SK-N-SH (cell line): Measurements from ENCODE around the gene PPP1R9A. TPM values are rescaled to one million over a fixed set of nuclear protein-coding genes. Genes with fewer than 3 reads are reported as not detected.

Experiments used
- CTCF ChIA-PET: fragments of 300-600, 350-600 bp; formaldehyde crosslinking; extraction: SDS; loops from one replicate; lab custom pipeline; 2021; lab: Yijun Ruan, JAX
- POLR2A ChIA-PET: fragments of 350-600 bp; sonication (Branson Sonifier 250); formaldehyde crosslinking; extraction: SDS; loops from one replicate; lab custom pipeline; 2020; ENCODE audit warnings: antibody characterized with exemption, inconsistent platforms; lab: Yijun Ruan, JAX
- DNase-seq: peaks from one replicate; pipeline ENCODE4 v3.0.0; 2012
- H2AFZ ChIP-seq: fragments of 200-600 bp; sonication (generic); 2 replicates; pipeline ENCODE4 v1.8.1; 2016; ENCODE audit warnings: antibody characterized with exemption, mild to moderate bottlenecking, low read depth
- H3F3A ChIP-seq: fragments of 200-600 bp; sonication (generic); replicated peaks from 2 replicates; pipeline ENCODE3; 2016; ENCODE audit warnings: antibody characterized with exemption, mild to moderate bottlenecking; ENCODE audit not compliant: insufficient read depth
- H3K27ac ChIP-seq, 2 experiments: fragments of 200-500 bp in 1 of 2; fragments of 200-600 bp in 1 of 2; sonication (Bioruptor generic) in 1 of 2; sonication (generic), shearing (Covaris generic) in 1 of 2; 2 replicates each; pipeline versions ENCODE4 v1.5.1 to v1.6.1; 2014 to 2016; ENCODE audit warnings: low read depth in 2 of 2, inconsistent platforms in 1 of 2, low read length in 1 of 2, mild to moderate bottlenecking in 1 of 2, mixed read lengths in 1 of 2
- H3K27me3 ChIP-seq: fragments of 200-600 bp; sonication (generic), shearing (Covaris generic); 2 replicates; pipeline ENCODE4 v1.6.1; 2016; ENCODE audit warnings: mixed run types; ENCODE audit not compliant: insufficient read depth
- H3K36me3 ChIP-seq, 2 experiments: fragments of 200-500 bp in 1 of 2; fragments of 200-600 bp in 1 of 2; sonication (Bioruptor generic) in 1 of 2; sonication (generic) in 1 of 2; replicated peaks in 1 of 2; 2 replicates each; pipeline versions ENCODE3 to v1.5.1; 2014 to 2016; ENCODE audit warnings: low read length in 1 of 2, mild to moderate bottlenecking in 1 of 2; ENCODE audit not compliant: insufficient read depth in 2 of 2, control insufficient read depth in 1 of 2
- H3K4me1 ChIP-seq, 2 experiments: fragments of 200-500 bp in 1 of 2; fragments of 200-600 bp in 1 of 2; sonication (Bioruptor generic) in 1 of 2; sonication (generic), shearing (Covaris generic) in 1 of 2; 2 replicates each; pipeline versions ENCODE4 v1.5.1 to v1.6.1; 2014 to 2016; ENCODE audit warnings: low read depth in 1 of 2, low read length in 1 of 2, mixed run types in 1 of 2; ENCODE audit not compliant: insufficient read depth in 2 of 2, control insufficient read depth in 1 of 2
- H3K4me2 ChIP-seq: fragments of 200-600 bp; sonication (generic), shearing (Covaris generic); 2 replicates; pipeline ENCODE4 v1.6.1; 2017; ENCODE audit warnings: mixed run types
- H3K4me3 ChIP-seq, 2 experiments: fragments of 200-500 bp in 1 of 2; fragments of 200-600 bp in 1 of 2; sonication (Bioruptor generic) in 1 of 2; sonication (generic), shearing (Covaris generic) in 1 of 2; 2 replicates each; pipeline versions ENCODE4 v1.5.1 to v1.8.1; 2014 to 2016; ENCODE audit warnings: low read depth in 2 of 2, inconsistent platforms in 1 of 2, low read length in 1 of 2, mild to moderate bottlenecking in 1 of 2, mixed read lengths in 1 of 2, moderate library complexity in 1 of 2
- H3K79me2 ChIP-seq: fragments of 200-600 bp; sonication (generic); 2 replicates; pipeline ENCODE4 v1.8.1; 2017; ENCODE audit warnings: mild to moderate bottlenecking; ENCODE audit not compliant: insufficient read depth
- H3K9ac ChIP-seq: fragments of 200-600 bp; sonication (generic); 2 replicates; pipeline ENCODE4 v1.6.1; 2017; ENCODE audit warnings: mixed run types
- H3K9me2 ChIP-seq: fragments of 200-600 bp; sonication (generic); 2 replicates; pipeline ENCODE4 v1.6.1; 2017; ENCODE audit warnings: mixed run types
- H3K9me3 ChIP-seq: fragments of 200-600 bp; sonication (generic); 2 replicates; pipeline ENCODE4 v1.6.1; 2017; ENCODE audit warnings: mixed run types, mild to moderate bottlenecking, moderate library complexity
- H4K20me1 ChIP-seq: fragments of 200-600 bp; sonication (generic); 2 replicates; pipeline ENCODE4 v1.6.1; 2017; ENCODE audit warnings: mild to moderate bottlenecking, mixed run types; ENCODE audit not compliant: insufficient read depth
- EP300 ChIP-seq, 2 experiments: IDR thresholded peaks; 2 replicates each; pipeline versions ENCODE4 v1.4.0 to v1.6.1; 2012; ENCODE audit warnings: borderline replicate concordance in 1 of 2, low read depth in 1 of 2, low read length in 1 of 2
- EZH2phosphoT487 ChIP-seq: fragments of 200-600 bp; sonication (generic); IDR thresholded peaks from 2 replicates; pipeline ENCODE4 v1.6.1; 2017; ENCODE audit warnings: low read depth, mixed run types, mild to moderate bottlenecking, antibody characterized with exemption, moderate library complexity, borderline replicate concordance
- FOXJ3 ChIP-seq: sonication (generic); formaldehyde crosslinking; IDR thresholded peaks from 2 replicates; pipeline ENCODE4 v1.5.1; 2020; ENCODE audit warnings: mild to moderate bottlenecking, missing genetic modification reagents
- MEF2A ChIP-seq: IDR thresholded peaks from 2 replicates; pipeline ENCODE4 v1.4.0; 2012; ENCODE audit warnings: low read depth, borderline replicate concordance
- NFIC ChIP-seq: IDR thresholded peaks from 2 replicates; pipeline ENCODE4 v1.4.0; 2012; ENCODE audit warnings: borderline replicate concordance
- NRF1 ChIP-seq: IDR thresholded peaks from 2 replicates; pipeline ENCODE4 v1.6.1; 2012; ENCODE audit warnings: low read depth, mild to moderate bottlenecking, low read length
- RCOR1 ChIP-seq: fragments of 150-350 bp; IDR thresholded peaks from 2 replicates; pipeline ENCODE4 v1.6.1; 2017; ENCODE audit warnings: antibody characterized with exemption, low read length
- RFX5 ChIP-seq: IDR thresholded peaks from 2 replicates; pipeline ENCODE4 v1.6.1; 2012; ENCODE audit warnings: mild to moderate bottlenecking, improper control_type of control experiment, low read length
- TEAD4 ChIP-seq: IDR thresholded peaks from 2 replicates; pipeline ENCODE4 v1.4.0; 2012; ENCODE audit warnings: mild to moderate bottlenecking, borderline replicate concordance; ENCODE audit not compliant: insufficient read depth
- YY1 ChIP-seq: IDR thresholded peaks from 2 replicates; pipeline ENCODE4 v1.4.0; 2012; ENCODE audit warnings: low read depth, mild to moderate bottlenecking
- WGBS: methylation state at CpG from one replicate; pipeline ENCODE4 v1.1.6; 2017; ENCODE audit warnings: low lambda C conversion rate; 5-methylcytosine and 5-hydroxymethylcytosine counted together
- polyA plus RNA-seq, 3 experiments: library from polyadenylated mRNA; depleted of rRNA; stranded (reverse); fragments of >200 nt; gene quantifications; 2 replicates each; pipeline ENCODE4 v1.2.3, GENCODE V29; 2012
- TF ChIP-seq, protein P1 (sequence below): IDR thresholded peaks from 2 replicates; pipeline ENCODE4 v1.4.0; 2012; ENCODE audit warnings: low read depth, borderline replicate concordance
- TF ChIP-seq, protein P2 (sequence below): fragments of 150-350 bp; IDR thresholded peaks from 2 replicates; pipeline ENCODE4 v1.6.1; 2016; ENCODE audit warnings: mild to moderate bottlenecking, low read depth, low read length
- TF ChIP-seq, protein P3 (sequence below): IDR thresholded peaks from 2 replicates; pipeline ENCODE4 v1.4.0; 2012; ENCODE audit warnings: low read depth, borderline replicate concordance
- TF ChIP-seq, protein P4 (sequence below): IDR thresholded peaks from 2 replicates; pipeline ENCODE4 v1.4.0; 2012; ENCODE audit warnings: low read depth
- TF ChIP-seq, protein P5 (sequence below): fragments of 200-600 bp; sonication (generic); IDR thresholded peaks from 2 replicates; pipeline ENCODE4 v1.6.1; 2017; ENCODE audit warnings: antibody characterized with exemption, mild to moderate bottlenecking, moderate library complexity

Gene PPP1R9A
- polyA plus RNA-seq, 1 of the 3 experiments (the other 2 are of a cell fraction): 0.30 TPM

DNA sequence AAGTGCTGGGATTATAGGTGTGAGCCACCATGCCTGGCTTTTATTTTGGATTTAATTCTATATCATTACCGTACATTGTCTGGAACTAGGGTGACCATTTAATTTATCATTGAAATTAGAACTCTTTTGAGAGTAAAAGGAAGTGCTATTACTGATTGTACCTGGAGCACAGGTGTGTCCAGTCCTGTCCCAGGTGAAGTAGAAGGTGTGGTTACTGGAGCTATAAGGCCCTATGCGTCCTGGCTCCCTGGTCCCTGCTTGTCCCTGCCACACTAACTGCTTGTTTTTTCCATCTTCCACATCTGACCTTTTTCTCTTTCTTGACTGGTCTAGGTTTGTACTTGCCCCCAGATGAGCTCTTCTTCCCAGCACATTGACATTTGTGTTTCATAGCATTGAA lies 147.0 kb downstream of the PPP1R9A start (continued):
- TF ChIP-seq, protein P1, sequence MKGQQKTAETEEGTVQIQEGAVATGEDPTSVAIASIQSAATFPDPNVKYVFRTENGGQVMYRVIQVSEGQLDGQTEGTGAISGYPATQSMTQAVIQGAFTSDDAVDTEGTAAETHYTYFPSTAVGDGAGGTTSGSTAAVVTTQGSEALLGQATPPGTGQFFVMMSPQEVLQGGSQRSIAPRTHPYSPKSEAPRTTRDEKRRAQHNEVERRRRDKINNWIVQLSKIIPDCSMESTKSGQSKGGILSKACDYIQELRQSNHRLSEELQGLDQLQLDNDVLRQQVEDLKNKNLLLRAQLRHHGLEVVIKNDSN: no peak

DNA sequence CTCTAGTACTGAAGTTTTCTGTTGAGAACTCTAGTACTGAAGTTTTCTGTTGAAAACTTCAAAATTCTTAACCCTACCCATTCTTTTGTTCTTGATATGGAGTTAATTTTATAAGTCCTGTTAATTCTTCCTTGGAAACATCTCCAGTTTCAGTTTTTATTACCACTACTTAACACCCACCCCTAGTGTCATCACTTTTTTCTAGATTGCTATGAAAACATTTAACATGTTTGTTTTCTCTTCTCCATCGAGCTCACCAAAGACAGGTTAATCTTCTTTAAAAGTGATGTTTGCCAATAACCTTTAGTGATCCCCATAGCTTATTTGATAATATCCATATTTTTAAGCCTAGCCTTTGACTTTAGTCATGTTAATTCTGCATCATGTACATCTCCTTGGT lies 147.9 kb downstream of the PPP1R9A start:
- no peaks in the 10 kb centered on the region; the same call in 1 of the 2 replicates for H3K27me3 ChIP-seq
- no peaks in the 10 kb centered on the region for H4K20me1 ChIP-seq
- H3K36me3 ChIP-seq: no peaks in the 10 kb centered on the region
- 8% methylated on average over 1 of the region's 1 CpG for WGBS
- ChIA-PET POLR2A (no interaction called here), CTCF (no interaction called here)
- no peaks in the 10 kb centered on the region for H3F3A ChIP-seq
- no peak overlapping the region for H3K9ac ChIP-seq
- no peaks in the 10 kb centered on the region for H3K9me2 ChIP-seq
- no peaks in the 10 kb centered on the region for H3K79me2 ChIP-seq
- no peak overlapping the region for H3K27ac ChIP-seq
- H2AFZ ChIP-seq: no peak overlapping the region
- no peak overlapping the region for H3K4me2 ChIP-seq
- TF ChIP-seq TEAD4: no peak
- TF ChIP-seq EZH2phosphoT487: no peak
- TF ChIP-seq, protein P2, sequence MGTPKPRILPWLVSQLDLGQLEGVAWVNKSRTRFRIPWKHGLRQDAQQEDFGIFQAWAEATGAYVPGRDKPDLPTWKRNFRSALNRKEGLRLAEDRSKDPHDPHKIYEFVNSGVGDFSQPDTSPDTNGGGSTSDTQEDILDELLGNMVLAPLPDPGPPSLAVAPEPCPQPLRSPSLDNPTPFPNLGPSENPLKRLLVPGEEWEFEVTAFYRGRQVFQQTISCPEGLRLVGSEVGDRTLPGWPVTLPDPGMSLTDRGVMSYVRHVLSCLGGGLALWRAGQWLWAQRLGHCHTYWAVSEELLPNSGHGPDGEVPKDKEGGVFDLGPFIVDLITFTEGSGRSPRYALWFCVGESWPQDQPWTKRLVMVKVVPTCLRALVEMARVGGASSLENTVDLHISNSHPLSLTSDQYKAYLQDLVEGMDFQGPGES: no peak
- no peak for TF ChIP-seq MEF2A
- TF ChIP-seq, protein P3, sequence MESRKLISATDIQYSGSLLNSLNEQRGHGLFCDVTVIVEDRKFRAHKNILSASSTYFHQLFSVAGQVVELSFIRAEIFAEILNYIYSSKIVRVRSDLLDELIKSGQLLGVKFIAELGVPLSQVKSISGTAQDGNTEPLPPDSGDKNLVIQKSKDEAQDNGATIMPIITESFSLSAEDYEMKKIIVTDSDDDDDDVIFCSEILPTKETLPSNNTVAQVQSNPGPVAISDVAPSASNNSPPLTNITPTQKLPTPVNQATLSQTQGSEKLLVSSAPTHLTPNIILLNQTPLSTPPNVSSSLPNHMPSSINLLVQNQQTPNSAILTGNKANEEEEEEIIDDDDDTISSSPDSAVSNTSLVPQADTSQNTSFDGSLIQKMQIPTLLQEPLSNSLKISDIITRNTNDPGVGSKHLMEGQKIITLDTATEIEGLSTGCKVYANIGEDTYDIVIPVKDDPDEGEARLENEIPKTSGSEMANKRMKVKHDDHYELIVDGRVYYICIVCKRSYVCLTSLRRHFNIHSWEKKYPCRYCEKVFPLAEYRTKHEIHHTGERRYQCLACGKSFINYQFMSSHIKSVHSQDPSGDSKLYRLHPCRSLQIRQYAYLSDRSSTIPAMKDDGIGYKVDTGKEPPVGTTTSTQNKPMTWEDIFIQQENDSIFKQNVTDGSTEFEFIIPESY: no peak
- no peak for TF ChIP-seq FOXJ3
- TF ChIP-seq, protein P4, sequence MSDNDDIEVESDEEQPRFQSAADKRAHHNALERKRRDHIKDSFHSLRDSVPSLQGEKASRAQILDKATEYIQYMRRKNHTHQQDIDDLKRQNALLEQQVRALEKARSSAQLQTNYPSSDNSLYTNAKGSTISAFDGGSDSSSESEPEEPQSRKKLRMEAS: no peak
- TF ChIP-seq YY1: no peak
- no peak for TF ChIP-seq NFIC
- no peak for TF ChIP-seq NRF1
- TF ChIP-seq RFX5: no peak
- TF ChIP-seq EP300 (IDR thresholded peaks at IDR 0.05; ENCODE audit: borderline replicate concordance in 1 of 2, low read depth in 1 of 2, low read length in 1 of 2): no peak
- no peak for TF ChIP-seq RCOR1
- TF ChIP-seq, protein P5, sequence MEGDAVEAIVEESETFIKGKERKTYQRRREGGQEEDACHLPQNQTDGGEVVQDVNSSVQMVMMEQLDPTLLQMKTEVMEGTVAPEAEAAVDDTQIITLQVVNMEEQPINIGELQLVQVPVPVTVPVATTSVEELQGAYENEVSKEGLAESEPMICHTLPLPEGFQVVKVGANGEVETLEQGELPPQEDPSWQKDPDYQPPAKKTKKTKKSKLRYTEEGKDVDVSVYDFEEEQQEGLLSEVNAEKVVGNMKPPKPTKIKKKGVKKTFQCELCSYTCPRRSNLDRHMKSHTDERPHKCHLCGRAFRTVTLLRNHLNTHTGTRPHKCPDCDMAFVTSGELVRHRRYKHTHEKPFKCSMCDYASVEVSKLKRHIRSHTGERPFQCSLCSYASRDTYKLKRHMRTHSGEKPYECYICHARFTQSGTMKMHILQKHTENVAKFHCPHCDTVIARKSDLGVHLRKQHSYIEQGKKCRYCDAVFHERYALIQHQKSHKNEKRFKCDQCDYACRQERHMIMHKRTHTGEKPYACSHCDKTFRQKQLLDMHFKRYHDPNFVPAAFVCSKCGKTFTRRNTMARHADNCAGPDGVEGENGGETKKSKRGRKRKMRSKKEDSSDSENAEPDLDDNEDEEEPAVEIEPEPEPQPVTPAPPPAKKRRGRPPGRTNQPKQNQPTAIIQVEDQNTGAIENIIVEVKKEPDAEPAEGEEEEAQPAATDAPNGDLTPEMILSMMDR: no peak
- no peaks in the 10 kb centered on the region for H3K4me1 ChIP-seq
- no peak for DNase-seq
- no peaks in the 10 kb centered on the region for H3K9me3 ChIP-seq
- H3K4me3 ChIP-seq: no peak overlapping the region
